PC-3 (cell line): ENCODE measurements around the gene CTPS1. TPM values are rescaled to one million over a fixed set of nuclear protein-coding genes. Genes with fewer than 3 reads are reported as not detected.

Source experiments
- ATAC-seq: fragments of 200-7000 bp; cut with Tn5 transposase; 2 replicates; pipeline ENCODE4 v1.9.1; 2020; ENCODE audit warnings: mild to moderate bottlenecking, moderate library complexity
- BruUV-seq: library from RNA; stranded (reverse); fragments of 400-500 nt; replicated peaks from 2 replicates; lab custom pipeline; 2021; lab: Mats Ljungman, UMichigan
- CTCF ChIA-PET: fragments of 300-600 bp; sonication (Branson Sonifier 250); formaldehyde crosslinking; loops from one replicate; lab custom pipeline; 2022; ENCODE audit warnings: antibody characterized with exemption; lab: Charles Lee
- POLR2A ChIA-PET: fragments of 300-600 bp; sonication (Branson Sonifier 250); formaldehyde crosslinking; loops from one replicate; lab custom pipeline; 2022; ENCODE audit warnings: antibody characterized with exemption; ENCODE audit not compliant: unreplicated experiment; lab: Charles Lee
- DNase-seq: peaks from one replicate; pipeline ENCODE4 v3.0.0-alpha.2; 2015
- H2AFZ ChIP-seq: fragments of 300-600 bp; sonication (generic); 2 replicates; pipeline ENCODE4 v1.6.0; 2016; ENCODE audit warnings: antibody characterized with exemption, low read length
- H3F3A ChIP-seq: fragments of 300-600 bp; sonication (generic); one replicate; pipeline ENCODE4 v1.6.0; 2017; ENCODE audit warnings: antibody characterized with exemption, low read length, control low read depth, mild to moderate bottlenecking; ENCODE audit not compliant: unreplicated experiment
- H3K27ac ChIP-seq: fragments of 300-600 bp; sonication (generic); 2 replicates; pipeline ENCODE4 v1.5.1; 2016; ENCODE audit warnings: mild to moderate bottlenecking, low read length
- H3K27me3 ChIP-seq: fragments of 300-600 bp; sonication (generic); 2 replicates; pipeline ENCODE4 v1.6.1; 2016; ENCODE audit warnings: low read length, mixed read lengths
- H3K36me3 ChIP-seq: fragments of 300-600 bp; sonication (generic); 2 replicates; pipeline ENCODE4 v1.6.1; 2016; ENCODE audit warnings: low read depth, mixed run types, low read length, mixed read lengths
- H3K4me1 ChIP-seq: fragments of 300-600 bp; sonication (generic); 2 replicates; pipeline ENCODE4 v1.5.1; 2016; ENCODE audit warnings: low read length; ENCODE audit not compliant: insufficient read depth
- H3K4me2 ChIP-seq: fragments of 300-600 bp; sonication (generic); 2 replicates; pipeline ENCODE4 v1.6.0; 2016; ENCODE audit warnings: low read length
- H3K4me3 ChIP-seq: fragments of 300-600 bp; sonication (generic); 2 replicates; pipeline ENCODE4 v1.5.1; 2016; ENCODE audit warnings: mild to moderate bottlenecking, low read length, mixed read lengths
- H3K79me2 ChIP-seq: fragments of 300-600 bp; sonication (generic); 2 replicates; pipeline ENCODE4 v1.6.1; 2017; ENCODE audit warnings: low read length, mixed read lengths
- H3K9ac ChIP-seq: fragments of 300-600 bp; sonication (generic); 2 replicates; pipeline ENCODE4 v1.6.0; 2016; ENCODE audit warnings: mild to moderate bottlenecking, low read length
- H3K9me2 ChIP-seq: fragments of 300-600 bp; sonication (generic); replicated peaks from 2 replicates; pipeline ENCODE4 v1.6.1; 2016; ENCODE audit warnings: mixed run types, low read length, mixed read lengths
- H3K9me3 ChIP-seq: fragments of 300-600 bp; sonication (generic); 2 replicates; pipeline ENCODE4 v1.6.1; 2016; ENCODE audit warnings: low read length, mixed read lengths
- H4K20me1 ChIP-seq: fragments of 300-600 bp; sonication (generic); 2 replicates; pipeline ENCODE4 v1.6.1; 2016; ENCODE audit warnings: low read length, mixed read lengths
- CTCF ChIP-seq: fragments of 300-600 bp; sonication (generic); conservative IDR thresholded peaks from 2 replicates; pipeline ENCODE4 v1.5.1; 2017; ENCODE audit warnings: antibody characterized with exemption, low read depth, mild to moderate bottlenecking, low read length
- EZH2 ChIP-seq: fragments of 300-600 bp; sonication (generic); IDR thresholded peaks from one replicate; pipeline ENCODE4 v1.6.1; 2017; ENCODE audit warnings: antibody characterized with exemption, mild to moderate bottlenecking, low read length; ENCODE audit not compliant: unreplicated experiment
- EZH2phosphoT487 ChIP-seq: fragments of 300-600 bp; sonication (generic); IDR thresholded peaks from 2 replicates; pipeline ENCODE4 v1.6.1; 2018; ENCODE audit warnings: mild to moderate bottlenecking, antibody characterized with exemption, low read length, borderline replicate concordance
- intact Hi-C: fragments of 100-400 bp; cut with micrococcal nuclease; formaldehyde crosslinking; loops from 2 replicates; pipeline ENCODE4 v1.9.0; 2023
- total RNA-seq: library from RNA; depleted of rRNA; stranded (reverse); fragments of >200 nt; gene quantifications from 2 replicates; pipeline ENCODE4 v1.2.3, GENCODE V29; 2014

The CTPS1 gene
- total RNA-seq, 1 experiment from 2014 or later = 63.4 TPM

- Histone ChIP-seq H3K4me1 (peaks cover 19% of the 10 kb centered on the region), H3K27me3 (no peaks in the 10 kb centered on the region), H3K36me3 (peaks cover 93% of the 10 kb centered on the region), H3K4me3 (no peak overlapping the region), H3K9ac (no peak overlapping the region), H4K20me1 (peaks cover 31% of the 10 kb centered on the region), H3K27ac (no peak overlapping the region), H3K4me2 (no peak overlapping the region), H3F3A (no peaks in the 10 kb centered on the region), H3K79me2 (peaks cover 66% of the 10 kb centered on the region), H3K9me2 (no peaks in the 10 kb centered on the region), H3K9me3 (no peaks in the 10 kb centered on the region), H2AFZ (no peak overlapping the region)
- intact Hi-C loops = no loop called here
- POLR2A ChIA-PET = interaction anchor here (0.7 kb wide), 1 partner anchor 17 kb away, joined by 3 read pairs; no protein-coding TSS in a partner anchor
- no TSS peak for BruUV-seq
- no peak for ATAC-seq
- CTCF ChIA-PET = no interaction called here
- TF ChIP-seq EZH2 = no peak
- no peak for DNase-seq
These were observed 7.5 kb downstream of the CTPS1 start for GRCh38 chr1:40986956-40987355.

- TF ChIP-seq EZH2phosphoT487 (no peak), EZH2 (no peak), CTCF (no peak)
- H3K9me3 ChIP-seq = no peaks in the 10 kb centered on the region
- H3K36me3 ChIP-seq = peaks cover 96% of the 10 kb centered on the region
- H3K27me3 ChIP-seq = no peaks in the 10 kb centered on the region
- no peak overlapping the region for H2AFZ ChIP-seq
- BruUV-seq = no TSS peak
- H3K4me2 ChIP-seq = no peak overlapping the region
- H3K9me2 ChIP-seq = no peaks in the 10 kb centered on the region
- H3K79me2 ChIP-seq = peaks cover 62% of the 10 kb centered on the region
- no peak overlapping the region for H3K27ac ChIP-seq
- H3K4me3 ChIP-seq = no peak overlapping the region
- no peaks in the 10 kb centered on the region for H3F3A ChIP-seq
- peaks cover 24% of the 10 kb centered on the region for H4K20me1 ChIP-seq
- intact Hi-C loops = no loop called here
- ATAC-seq = no peak
- DNase-seq = no peak
- H3K9ac ChIP-seq = no peak overlapping the region
- POLR2A ChIA-PET = no interaction called here
- peaks cover 13% of the 10 kb centered on the region for H3K4me1 ChIP-seq
- CTCF ChIA-PET = no interaction called here
These were observed 8.2 kb downstream of the CTPS1 start for GRCh38 chr1:40987439-40988276.

GRCh38 chr1:40988280-40988679, 8.8 kb downstream of the CTPS1 start:
- Histone ChIP-seq H3K9me3 (no peaks in the 10 kb centered on the region), H3K36me3 (peaks cover 94% of the 10 kb centered on the region), H3K9ac (no peak overlapping the region), H3K27me3 (no peaks in the 10 kb centered on the region), H2AFZ (no peak overlapping the region), H3K4me2 (no peak overlapping the region), H3F3A (no peaks in the 10 kb centered on the region), H3K9me2 (no peaks in the 10 kb centered on the region), H3K4me1 (peaks cover 7% of the 10 kb centered on the region), H3K4me3 (no peak overlapping the region), H3K79me2 (peaks cover 59% of the 10 kb centered on the region), H3K27ac (no peak overlapping the region), H4K20me1 (peaks cover 17% of the 10 kb centered on the region)
- intact Hi-C loops = no loop called here
- TF ChIP-seq EZH2 = no peak
- no peak for TF ChIP-seq CTCF
- TF ChIP-seq EZH2phosphoT487 = no peak
- no peak for ATAC-seq
- CTCF ChIA-PET = no interaction called here
- BruUV-seq = no TSS peak
- POLR2A ChIA-PET = no interaction called here
- no peak for DNase-seq
